ENCODE results near the gene AP5M1.

GRCh38 chr14:57275023-57275664, 6.4 kb downstream of the AP5M1 start:
- no peak for TF ChIP-seq CTCF (IDR thresholded peaks at IDR 0.05)
- TF ChIP-seq POLR2A (IDR thresholded peaks at IDR 0.05) = no peak
